ENCODE data around the gene NR5A1. TPM values are rescaled to one million over a fixed set of nuclear protein-coding genes. Genes with fewer than 3 reads are reported as not detected.

Gene NR5A1
- total RNA-seq, 1 donor from 2014 or later: 1.2 TPM

DNA sequence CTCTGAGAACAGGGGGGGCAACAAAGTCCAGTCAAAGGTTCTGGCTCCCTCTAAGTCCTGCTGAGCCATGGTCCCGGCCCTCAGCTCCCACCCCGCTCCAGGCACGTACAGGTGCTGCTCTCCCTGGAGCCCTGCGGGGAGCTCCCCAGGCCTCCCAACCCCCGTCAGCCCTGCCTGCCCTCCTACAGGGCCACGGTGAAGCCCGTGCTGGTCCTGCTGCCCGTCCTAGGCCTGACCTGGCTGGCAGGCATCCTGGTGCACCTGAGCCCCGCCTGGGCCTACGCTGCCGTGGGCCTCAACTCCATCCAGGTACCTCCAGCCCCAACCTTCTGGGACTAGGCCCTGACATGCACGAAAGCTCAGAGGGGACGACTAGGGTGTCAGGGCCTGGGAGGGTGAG lies 36.9 kb downstream of the NR5A1 start:
- Histone ChIP-seq H3K27me3 (no peaks in the 10 kb centered on the region), H3K27ac (no peak overlapping the region), H3K4me1 (no peaks in the 10 kb centered on the region), H3K36me3 (no peaks in the 10 kb centered on the region), H3K9me3 (no peaks in the 10 kb centered on the region), H3K4me3 (no peak overlapping the region)
- TF ChIP-seq POLR2AphosphoS5 (IDR thresholded peaks at IDR 0.05; ENCODE audit: insufficient read depth in 1 of 2, low read depth in 1 of 2): no peak
- no peak for TF ChIP-seq POLR2A (IDR thresholded peaks at IDR 0.05)
- no peak for TF ChIP-seq CTCF (IDR thresholded peaks at IDR 0.05)
- no peak for DNase-seq (ENCODE audit: extremely low spot score in 2 of 2)
- intact Hi-C loops (cut with DNase I): no loop called here

- Histone ChIP-seq H3K4me3 (no peak overlapping the region), H3K27me3 (no peaks in the 10 kb centered on the region), H3K27ac (no peak overlapping the region), H3K36me3 (no peaks in the 10 kb centered on the region), H3K9me3 (no peaks in the 10 kb centered on the region), H3K4me1 (no peaks in the 10 kb centered on the region)
- DNase-seq (ENCODE audit: extremely low spot score in 2 of 2): no peak
- no peak for TF ChIP-seq POLR2AphosphoS5 (IDR thresholded peaks at IDR 0.05; ENCODE audit: insufficient read depth in 1 of 2, low read depth in 1 of 2)
- intact Hi-C loops (cut with DNase I): no loop called here
These were observed 38.0 kb downstream of the NR5A1 start for GRCh38 chr9:124469011-124469832.

GRCh38 chr9:124468061-124468740 lies 39.0 kb downstream of the NR5A1 start:
- no peak for DNase-seq (ENCODE audit: extremely low spot score in 2 of 2)
- H3K4me1 ChIP-seq: no peaks in the 10 kb centered on the region
- H3K27me3 ChIP-seq: no peaks in the 10 kb centered on the region
- TF ChIP-seq POLR2AphosphoS5 (IDR thresholded peaks at IDR 0.05; ENCODE audit: insufficient read depth in 1 of 2, low read depth in 1 of 2): no peak
- TF ChIP-seq POLR2A (IDR thresholded peaks at IDR 0.05): no peak
- no peak for TF ChIP-seq CTCF (IDR thresholded peaks at IDR 0.05)
- no peaks in the 10 kb centered on the region for H3K9me3 ChIP-seq
- no peaks in the 10 kb centered on the region for H3K36me3 ChIP-seq
- no peak overlapping the region for H3K4me3 ChIP-seq
- no peak overlapping the region for H3K27ac ChIP-seq
- intact Hi-C loops (cut with DNase I): no loop called here

DNA sequence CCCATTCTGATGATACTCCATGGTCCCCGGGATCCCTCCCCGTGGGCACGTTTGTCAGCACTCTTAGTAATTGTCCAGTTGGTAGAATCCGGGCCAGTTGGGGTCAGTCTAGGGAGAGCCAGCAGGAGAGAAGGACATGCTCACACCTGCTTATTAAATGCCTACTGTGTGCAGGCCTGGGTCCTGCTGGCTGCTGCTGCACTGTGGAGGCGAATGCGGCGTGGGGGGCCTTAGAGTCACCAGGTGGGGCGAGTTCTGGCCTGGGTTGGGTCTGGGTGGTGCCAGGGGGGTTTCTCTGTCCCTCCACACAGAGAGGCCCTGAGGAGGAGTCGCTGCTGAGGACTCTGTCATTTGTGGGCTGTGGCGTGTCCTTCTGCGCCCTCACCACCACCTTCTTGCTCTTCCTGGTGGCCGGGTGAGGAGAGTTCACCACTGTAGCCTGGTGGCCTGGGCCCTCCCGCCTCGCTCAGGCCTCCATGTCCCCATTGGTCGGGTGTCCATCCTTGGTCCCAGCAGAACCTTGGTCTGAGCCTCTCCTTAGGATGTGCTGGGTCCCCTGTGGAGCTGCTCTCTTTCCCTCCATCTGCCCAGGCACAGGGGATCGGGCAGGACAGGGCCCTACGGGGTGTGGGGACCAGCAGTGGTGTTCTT lies 39.7 kb downstream of the NR5A1 start:
- DNase-seq (ENCODE audit: extremely low spot score in 2 of 2): no peak
- Histone ChIP-seq H3K9me3 (no peaks in the 10 kb centered on the region), H3K27me3 (no peaks in the 10 kb centered on the region), H3K4me1 (no peaks in the 10 kb centered on the region), H3K27ac (no peak overlapping the region), H3K36me3 (no peaks in the 10 kb centered on the region), H3K4me3 (no peak overlapping the region)
- intact Hi-C loops (cut with DNase I): no loop called here
- TF ChIP-seq CTCF (IDR thresholded peaks at IDR 0.05) (no peak), POLR2A (IDR thresholded peaks at IDR 0.05) (no peak), POLR2AphosphoS5 (IDR thresholded peaks at IDR 0.05; ENCODE audit: insufficient read depth in 1 of 2, low read depth in 1 of 2) (no peak)

GRCh38 chr9:124465736-124466135 lies 41.5 kb downstream of the NR5A1 start:
- H3K27ac ChIP-seq: no peak overlapping the region
- H3K27me3 ChIP-seq: no peaks in the 10 kb centered on the region
- no peak overlapping the region for H3K4me3 ChIP-seq
- intact Hi-C loops (cut with DNase I): no loop called here
- no peak for DNase-seq (ENCODE audit: extremely low spot score in 2 of 2)
- no peak for TF ChIP-seq POLR2AphosphoS5 (IDR thresholded peaks at IDR 0.05; ENCODE audit: insufficient read depth in 1 of 2, low read depth in 1 of 2)
- no peak for TF ChIP-seq CTCF (IDR thresholded peaks at IDR 0.05)
- TF ChIP-seq POLR2A (IDR thresholded peaks at IDR 0.05): no peak
- no peaks in the 10 kb centered on the region for H3K4me1 ChIP-seq
- no peaks in the 10 kb centered on the region for H3K36me3 ChIP-seq
- H3K9me3 ChIP-seq: no peaks in the 10 kb centered on the region

Data from vagina (tissue), 2 donors.